ENCODE data around the gene B4GAT1.
A peak's percentile ranks its signal among the peaks of the same experiment; 100 is the strongest.
"Not testable (repeated sequence)": the region's sequence is repeated elsewhere in the genome, so short reads cannot be mapped to it uniquely, and the experiment has no call there.

The B4GAT1 gene

DNA sequence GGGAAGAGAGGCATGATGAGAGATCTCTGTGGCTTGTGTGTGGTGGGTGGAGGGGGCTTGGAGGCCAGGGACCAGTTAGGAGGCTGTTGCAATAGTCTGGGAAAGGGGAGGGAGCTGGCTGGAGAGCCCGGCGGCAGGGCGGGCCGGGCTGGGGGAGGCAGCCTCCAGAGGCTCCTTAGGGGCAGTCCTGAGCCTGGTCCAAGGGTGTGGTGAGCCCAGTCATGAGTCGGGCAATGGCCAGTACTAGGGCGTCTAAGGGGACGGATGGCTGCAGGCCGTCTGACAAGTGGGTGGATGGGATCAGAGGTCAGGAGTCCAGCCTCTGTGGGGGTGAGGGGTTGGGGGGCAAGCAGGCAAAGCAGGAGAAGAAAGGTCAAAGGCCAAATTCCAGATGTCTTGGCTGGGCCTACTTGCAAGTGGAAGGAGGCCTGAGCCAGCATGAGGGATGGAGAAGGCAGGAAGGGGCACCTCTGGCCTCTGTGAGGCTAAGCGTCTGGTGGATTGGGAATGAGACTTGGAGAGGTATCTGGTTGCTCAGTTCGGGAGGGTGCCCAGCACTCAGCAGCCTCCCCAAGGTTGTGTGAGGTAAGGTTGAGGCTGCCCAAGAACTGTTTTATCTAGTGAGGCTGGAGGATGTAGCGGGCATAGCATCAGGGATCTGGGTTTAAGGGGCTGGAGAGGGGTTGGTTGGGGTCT lies 24.5 kb downstream of the B4GAT1 start:
- no peak for DNase-seq (ENCODE audit: low read depth in 2 of 2)

DNA sequence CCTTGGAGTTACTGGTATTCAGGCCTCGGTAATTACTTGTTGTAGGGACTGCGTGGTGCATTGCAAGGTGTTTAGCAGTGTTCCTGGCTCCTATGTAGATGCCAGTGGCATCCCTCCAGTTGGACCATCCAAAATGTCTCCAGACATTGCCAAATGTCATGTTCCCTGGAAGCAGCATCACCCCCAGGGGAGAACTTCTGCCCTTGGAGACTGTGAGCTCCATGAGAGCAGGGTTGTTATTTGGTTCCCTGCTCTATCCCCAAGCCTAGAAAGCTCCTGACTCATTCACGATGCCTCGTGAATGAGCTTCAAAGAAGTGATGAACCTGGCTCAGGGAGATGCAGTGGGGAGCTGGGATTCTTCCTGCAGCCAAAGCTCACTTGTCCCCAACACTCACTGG lies 25.8 kb downstream of the B4GAT1 start:
- no peak for DNase-seq (ENCODE audit: low read depth in 2 of 2)

DNA sequence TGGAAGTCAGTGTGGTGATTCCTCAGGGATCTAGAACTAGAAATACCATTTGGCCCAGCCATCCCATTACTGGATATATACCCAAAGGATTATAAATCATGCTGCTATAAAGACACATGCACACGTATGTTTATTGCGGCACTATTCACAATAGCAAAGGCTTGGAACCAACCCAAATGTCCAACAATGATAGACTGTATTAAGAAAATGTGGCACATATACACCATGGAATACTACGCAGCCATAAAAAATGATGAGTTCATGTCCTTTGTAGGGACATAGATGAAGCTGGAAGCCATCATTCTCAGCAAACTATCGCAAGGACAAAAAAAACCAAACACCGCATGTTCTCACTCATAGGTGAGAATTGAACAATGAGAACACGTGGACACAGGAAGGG lies 26.7 kb downstream of the B4GAT1 start:
- not testable (repeated sequence) for DNase-seq (ENCODE audit: low read depth in 2 of 2)

DNA sequence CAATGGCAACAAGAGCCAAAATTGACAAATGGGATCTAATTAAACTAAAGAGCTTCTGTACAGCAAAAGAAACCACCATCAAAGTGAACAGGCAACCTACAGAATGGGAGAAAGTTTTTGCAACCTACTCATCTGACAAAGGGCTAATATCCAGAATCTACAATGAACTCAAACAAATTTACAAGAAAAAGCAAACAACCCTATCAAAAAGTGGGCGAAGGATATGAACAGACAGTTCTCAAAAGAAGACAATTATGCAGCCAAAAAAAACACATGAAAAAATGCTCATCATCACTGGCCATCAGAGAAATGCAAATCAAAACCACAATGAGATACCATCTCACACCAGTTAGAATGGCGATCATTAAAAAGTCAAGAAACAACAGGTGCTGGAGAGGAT lies 27.1 kb downstream of the B4GAT1 start:
- not testable (repeated sequence) for DNase-seq (ENCODE audit: low read depth in 2 of 2)

DNA sequence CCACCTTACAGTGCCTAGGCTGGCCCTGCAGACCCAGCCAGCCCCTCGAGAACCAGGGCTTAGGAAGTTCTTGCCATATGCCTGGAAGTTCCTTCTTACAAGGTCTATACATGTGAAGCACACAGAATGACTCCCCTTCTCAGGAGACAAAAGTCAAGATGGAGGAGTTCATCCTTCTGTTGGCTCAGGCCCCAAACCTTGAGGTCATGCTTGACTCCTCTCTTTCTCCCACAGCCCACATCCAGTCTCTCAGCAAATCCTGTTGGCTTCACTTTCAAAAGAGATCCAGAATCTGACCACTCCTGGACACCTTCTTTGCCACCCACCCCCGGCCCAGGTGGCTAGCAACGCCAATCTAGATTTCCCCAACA lies 28.8 kb downstream of the B4GAT1 start:
- DNase-seq (ENCODE audit: low read depth in 2 of 2), result no peak

DNA sequence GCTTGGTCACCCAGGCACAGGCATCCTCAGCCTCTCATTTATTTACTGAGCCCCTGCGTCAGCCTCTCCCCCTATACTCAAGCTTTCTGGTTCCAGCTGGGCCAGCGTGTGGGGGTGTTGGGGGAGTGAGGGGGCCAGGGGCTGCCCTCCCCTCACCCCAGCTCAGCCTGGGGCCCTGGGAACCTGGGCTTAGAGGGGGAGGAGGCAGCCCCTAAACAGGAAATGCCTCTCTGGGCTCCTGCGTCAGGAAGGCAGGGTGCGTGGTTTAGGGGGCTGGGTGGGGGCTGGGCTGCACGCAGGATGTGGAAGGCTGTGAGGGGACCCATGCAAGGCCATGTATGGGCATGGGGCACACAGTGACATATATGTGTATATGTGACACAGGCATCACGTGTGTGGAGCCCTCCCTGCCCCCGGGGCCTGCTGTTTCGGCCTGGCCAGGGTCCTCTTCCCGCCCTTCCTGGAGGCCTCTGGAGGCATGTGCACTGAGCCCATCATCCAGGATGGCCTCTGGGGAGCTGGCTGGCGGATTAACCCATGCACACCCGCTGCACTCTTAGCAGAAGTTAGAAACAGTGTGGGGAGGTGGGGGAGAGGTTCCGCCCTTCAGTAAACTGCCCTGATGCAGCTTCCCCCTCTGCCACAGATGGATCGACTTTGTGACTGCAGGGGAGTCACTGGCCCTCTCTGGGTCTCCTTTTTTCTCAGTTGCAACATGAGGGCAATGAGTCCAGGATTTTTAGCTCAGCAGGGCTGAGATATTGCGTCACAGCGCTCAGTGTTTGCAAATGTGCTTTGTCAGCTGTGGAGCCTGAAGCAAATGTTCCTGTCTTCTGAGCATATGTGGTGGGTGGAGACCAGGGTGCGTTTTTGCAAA lies 29.5 kb downstream of the B4GAT1 start:
- peak; percentile 76 to 79 for DNase-seq (ENCODE audit: low read depth in 2 of 2)

DNA sequence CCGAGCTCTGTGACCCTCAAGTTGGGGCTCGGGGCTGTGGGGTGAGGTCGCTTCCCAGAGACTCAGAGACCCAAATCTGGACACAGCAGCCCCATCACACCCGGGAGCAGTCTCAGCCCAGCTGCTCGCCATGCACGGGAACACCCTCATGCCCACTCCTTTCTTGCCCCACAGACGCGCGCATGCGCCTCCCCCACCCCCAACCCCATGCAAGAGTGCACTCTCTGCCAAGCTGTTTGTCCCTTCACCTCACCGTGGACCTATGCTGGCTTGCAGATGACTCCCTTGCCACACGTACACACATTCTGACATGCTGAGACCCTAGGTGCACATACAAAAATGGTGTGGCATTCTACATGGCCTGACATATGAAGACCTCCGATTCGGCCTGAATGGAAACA lies 30.1 kb downstream of the B4GAT1 start:
- peak; percentile 35 to 48 for DNase-seq (ENCODE audit: low read depth in 2 of 2)

DNA sequence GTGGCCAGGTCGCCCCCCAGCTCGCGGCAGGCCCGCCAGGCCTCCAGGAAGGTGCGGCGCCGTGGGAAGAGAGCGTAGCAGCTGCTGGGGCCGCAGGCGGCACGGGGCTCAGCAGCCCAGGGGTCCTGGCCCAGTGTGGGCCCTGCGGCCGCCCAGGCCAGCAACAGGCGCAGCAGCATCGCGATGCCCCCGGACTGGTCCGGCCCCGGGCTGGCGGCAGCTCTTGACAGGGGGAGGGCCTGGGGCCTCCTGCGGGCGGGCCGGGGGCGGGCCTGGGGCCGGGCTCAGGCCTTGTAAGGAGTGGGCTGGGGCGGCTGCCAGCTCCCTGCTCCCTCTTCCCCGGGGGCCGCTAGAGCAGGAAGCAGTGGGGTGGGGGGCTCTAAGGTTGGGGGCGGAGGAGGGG lies 30.6 kb downstream of the B4GAT1 start, which contains the start of gene CD248:
TSS of gene CD248 (minus strand) at position 196 of the 403 bp plus-strand sequence. CDS start at position 179, 17 bp downstream.
- peak; percentile 80 for DNase-seq (ENCODE audit: low read depth in 2 of 2)

DNA sequence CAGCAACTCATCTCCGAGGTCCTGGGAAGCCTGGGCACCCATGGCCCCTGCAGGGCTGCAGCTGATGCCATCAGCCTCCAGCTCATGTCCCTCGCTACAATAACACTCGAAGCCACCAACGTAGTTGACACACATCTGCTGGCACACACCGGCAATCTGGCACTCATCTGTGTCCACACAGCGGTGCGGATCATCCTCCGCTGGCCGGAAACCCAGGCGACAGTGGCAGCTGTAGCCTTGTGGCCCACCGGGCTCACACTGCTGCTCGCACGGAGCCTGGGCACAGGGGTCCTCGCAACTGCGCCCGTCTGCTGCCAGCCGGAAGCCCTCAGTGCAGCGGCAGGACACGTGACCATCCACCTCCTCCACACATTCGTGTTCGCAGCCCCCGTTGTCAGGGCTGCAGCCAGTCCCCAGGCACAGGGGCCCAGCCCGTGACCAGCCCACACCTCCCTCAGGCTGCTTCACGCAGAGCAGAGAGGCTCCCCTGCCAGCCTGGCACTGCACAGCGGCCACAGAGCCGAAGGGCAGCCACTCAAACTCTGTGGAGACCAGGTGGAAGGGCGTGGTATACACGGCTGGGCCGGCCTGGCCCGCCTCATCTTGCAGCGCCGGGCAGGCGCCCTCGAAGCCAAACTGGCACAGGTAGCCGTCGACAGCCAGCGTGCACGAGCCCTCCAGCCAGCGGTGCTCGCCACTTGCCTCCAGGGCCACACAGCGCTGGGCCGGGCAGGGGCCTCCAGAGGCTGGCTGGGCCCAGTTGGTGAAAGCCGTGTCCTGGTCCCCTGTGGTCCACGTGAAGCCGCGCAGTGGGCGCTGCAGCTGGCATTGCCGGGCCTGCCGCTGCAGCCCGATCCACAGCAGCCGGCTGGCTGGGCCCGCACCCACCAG lies 31.3 kb downstream of the B4GAT1 start:
- DNase-seq (ENCODE audit: low read depth in 2 of 2), result no peak

DNA sequence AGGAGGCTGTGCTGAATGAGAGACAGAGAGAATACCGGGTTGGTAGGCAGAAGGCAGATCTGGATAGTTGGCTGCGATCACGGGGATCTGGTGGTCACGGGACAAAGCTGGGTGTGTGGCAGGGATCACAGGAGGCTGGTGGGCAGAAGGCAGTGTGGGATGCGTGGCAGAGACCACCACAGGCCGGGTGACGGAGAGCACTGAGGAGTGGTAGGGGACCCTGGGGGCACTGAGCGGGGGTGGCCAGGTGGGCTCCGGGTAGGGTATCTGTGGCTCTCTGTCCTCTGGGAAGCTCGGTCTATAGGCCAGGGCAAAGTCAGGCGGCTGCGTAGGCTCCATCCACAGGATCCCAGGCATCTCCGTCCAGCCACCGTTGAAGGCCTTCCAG lies 31.9 kb downstream of the B4GAT1 start:
- DNase-seq (ENCODE audit: low read depth in 2 of 2), result no peak

DNA sequence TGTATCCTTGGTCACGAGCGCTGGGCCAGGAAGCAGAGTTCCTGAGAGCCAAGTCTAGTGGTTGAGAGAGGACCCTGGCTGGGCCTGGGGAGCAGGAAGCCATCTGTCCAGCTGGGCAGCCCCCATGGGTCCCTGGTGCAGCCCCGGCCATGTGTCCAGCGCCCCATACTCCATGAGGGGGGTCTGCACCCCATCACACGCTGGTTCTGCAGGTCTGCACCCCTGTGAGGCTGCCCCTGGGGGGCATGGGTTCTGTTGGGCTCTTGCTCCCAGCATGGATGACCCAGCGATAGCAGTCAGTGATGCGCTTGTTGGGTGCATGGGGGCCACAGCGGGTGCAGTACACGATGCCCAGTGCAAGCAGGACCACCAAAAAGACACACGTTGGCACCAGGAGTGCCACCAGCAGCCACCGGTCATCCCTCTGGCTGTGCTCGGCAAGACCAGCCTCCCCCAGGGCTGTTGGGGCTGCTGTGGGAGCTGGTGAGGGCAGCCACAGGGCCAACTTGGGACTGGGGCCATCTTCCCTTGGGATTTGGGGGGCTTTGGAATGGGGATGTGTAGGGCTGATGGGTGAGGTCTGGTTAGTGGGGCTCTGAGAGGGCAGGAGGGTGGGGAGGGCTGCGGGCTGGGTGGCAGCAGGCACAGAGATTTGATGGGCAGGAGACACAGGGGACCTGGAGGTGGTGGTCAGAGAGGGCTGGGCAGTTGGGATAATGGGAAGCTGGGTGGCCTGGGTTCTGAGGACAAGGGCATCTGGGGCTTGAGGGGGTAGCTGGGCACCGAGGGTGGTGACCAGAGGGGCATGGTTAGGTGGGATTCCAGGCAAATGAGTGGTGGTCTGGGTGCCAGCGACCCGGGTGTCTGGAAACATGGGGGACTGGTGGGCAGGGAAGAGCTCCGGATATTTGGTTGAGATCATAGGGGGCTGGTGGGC lies 32.6 kb downstream of the B4GAT1 start:
- no peak for DNase-seq (ENCODE audit: low read depth in 2 of 2)

DNA sequence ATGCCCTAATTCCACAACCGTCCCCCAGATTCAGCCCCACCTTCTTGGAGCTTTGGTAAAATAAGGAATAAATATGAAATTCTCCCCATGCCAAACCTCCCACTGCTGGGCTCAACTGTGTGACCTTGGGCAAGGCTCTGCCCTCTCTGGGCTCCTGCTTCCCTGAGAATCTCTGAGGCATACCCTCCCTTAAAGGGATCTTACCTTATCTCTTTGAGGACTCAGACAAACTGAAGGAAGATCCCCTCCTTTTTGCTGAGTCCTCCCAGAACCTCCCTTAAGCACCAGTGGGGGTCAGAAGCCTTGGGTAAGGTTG lies 33.3 kb downstream of the B4GAT1 start:
- no peak for DNase-seq (ENCODE audit: low read depth in 2 of 2)

DNA sequence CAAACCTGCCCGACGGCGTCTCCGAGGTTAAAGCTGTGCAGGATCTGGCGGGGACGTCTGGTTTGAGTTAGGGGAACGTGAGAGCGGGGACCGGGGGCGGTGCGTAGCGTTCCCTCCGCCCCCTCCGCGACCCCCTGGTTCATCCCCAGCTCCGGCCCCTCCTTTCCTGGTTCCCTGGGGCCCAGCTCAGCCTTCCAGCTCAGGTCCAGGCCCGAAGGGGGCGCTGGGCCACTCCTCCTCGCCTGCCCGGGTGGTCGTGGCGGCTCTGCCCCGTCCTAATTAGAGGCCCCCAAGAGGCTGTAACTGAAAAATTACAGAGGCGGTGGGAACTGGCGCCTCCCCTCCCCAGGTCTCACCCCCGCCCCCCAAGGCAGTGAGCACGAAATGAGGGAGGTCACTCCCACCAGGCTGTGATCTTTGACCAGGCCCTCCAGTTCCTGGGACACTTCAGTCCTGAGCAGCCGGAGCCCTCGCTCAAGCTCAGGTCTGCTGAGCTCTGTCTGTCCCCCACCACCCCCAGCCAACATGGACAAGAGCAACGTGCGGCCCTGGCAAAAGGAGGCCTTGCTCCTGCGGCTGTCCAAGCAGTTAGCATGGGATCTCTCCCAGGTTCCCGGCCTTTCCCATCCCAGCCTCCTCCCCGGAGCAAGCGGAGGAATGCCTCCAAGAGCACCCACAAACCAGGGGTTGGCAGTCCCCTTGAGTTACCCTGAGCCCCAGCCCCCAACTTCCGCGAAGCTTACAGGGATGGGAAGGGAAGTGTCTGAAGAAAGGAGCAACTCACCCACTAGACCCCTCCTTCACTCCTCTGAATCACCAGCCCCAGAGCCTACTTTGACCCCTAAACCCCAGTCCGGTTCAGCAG lies 33.9 kb downstream of the B4GAT1 start:
- DNase-seq (ENCODE audit: low read depth in 2 of 2), result no peak

DNA sequence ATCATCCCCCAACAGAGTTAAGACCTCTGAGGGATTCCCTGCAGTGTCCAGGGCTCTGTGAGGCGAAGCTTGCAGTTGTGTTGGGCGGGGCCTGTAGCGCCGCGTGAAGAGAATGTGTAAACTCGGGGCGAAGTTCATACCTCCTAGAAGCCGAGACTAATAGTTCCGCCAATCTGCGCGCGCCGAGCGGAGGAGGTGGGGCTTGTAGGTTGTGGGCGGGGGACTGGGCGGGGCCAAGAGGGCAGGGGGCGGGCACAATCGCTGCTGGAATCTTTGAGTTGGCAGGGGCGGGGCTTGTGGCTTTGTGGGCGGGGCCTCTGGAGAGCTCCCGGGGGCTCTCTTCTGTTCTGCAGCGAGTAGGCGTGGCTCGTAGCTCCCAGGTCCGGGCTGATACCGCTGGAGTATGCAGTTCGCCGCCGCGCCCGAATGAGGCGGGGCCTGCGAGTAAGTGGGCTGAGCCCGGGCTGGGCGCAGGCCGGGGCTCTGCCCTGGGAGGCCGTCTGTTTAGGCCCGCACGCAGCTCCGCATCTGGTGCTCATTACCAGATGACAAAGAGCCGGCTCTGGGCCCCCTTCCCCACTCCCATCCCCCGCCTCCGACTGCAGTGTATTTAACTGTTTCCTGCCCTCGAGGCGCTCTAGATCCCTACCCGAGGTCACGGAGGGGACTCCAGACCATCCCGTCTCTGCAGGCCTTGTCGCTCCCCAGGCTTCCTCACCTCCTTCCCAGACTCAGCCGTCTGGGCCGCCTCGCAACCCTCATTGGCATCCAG lies 34.7 kb downstream of the B4GAT1 start:
- DNase-seq (ENCODE audit: low read depth in 2 of 2), result peak; percentile 99

DNA sequence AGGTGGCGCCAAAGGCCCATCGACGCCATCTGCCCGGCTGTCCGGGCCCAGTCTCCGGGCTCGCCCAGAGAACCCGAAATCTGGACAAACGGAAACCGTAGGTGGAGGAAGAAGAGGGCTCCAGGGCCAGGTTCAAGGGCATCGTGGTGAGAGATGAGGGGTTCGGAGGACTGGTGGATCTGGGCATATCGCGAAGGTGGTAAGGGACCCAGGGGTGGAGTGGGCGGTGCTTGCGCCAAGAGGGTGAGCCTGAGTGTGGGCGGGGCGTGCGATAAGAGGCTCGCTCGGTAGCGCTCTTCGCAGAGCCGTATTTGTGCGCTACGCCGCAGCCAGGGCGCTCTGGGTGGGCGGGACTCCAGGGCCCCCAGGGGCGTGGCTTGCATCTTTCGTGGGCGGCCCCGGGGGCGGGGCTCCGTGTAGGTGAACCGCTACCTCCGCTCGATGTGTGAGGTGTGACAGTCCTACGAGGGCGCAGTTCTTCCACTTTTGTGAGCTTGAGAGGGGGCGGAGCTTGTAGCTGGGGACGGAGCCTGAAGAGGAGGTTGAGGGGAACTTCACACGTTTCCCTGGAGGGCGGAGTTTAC lies 35.4 kb downstream of the B4GAT1 start:
- peak; percentile 68 to 76 for DNase-seq (ENCODE audit: low read depth in 2 of 2)

DNA sequence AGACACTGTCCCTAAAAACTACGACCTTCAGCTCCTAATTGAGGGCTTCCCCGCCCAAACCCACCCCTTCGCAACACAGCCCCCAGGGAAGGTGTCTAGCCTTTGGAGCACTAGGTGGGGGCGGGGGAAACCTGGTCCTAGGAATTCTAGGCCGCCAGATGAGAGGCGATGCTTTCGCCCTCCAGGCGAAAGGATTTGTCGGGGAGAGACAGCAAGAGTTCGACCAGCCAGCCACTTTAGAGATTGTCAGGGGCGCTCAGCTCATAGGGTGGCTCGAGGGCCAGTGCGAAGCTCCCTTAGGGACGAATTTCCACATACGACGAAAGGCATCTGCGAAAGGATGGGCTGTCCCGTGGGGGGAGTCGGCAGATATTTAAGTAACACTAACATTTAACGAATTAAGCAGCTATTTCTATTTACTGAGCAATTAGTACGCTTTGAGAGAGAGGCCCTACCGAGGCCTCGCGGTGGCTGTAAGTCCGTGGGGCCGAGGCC lies 35.9 kb downstream of the B4GAT1 start:
- no peak for DNase-seq (ENCODE audit: low read depth in 2 of 2)

DNA sequence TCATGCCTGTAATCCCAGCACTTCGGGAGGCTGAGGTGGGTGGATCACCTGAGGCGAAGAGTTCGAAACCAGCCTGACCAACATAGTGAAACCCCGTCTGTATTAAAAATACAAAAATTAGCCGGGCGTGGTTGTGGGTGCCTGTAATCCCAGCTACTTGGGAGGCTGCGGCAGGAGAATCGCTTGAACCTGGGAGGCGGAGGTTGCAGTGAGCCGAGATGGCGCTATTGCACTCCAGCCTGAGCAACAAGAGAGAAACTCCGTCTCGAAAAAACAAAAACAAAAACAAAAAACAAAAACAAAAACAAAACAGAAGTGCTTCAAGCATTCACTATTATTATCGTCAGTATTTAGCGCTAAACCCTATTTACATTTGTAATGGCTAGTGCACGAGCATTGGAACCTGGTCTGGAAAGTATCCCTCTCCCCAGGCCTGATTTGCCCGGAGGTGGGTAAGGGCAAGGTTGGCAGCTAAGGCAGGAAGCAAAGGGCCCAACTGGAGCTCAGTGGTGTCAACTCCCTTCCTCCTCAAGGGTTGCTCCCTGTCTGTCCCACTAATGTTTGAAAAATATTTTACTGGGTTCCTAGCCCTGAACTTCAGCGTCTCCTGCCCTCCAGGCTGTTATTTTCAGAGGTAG lies 36.5 kb downstream of the B4GAT1 start:
- DNase-seq (ENCODE audit: low read depth in 2 of 2), result not testable (repeated sequence)

DNA sequence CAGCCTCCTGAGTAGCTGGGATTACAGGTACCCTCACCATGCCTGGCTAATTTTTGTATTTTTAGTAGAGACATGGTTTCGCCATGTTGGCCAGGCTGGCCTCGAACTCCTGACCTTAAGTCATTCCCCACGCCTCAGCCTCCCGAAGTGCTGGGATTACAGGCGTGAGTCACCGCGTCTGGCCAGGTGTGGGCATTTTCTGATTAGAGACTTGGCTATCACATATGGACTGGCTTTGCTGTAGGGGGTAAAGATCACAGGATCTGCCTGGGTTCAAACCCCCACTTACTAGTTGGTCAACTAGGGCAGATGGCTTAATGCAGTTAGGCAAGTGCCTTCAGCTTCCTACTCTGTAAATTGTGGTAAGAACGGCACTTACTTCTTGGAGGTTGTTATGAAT lies 37.1 kb downstream of the B4GAT1 start:
- no peak for DNase-seq (ENCODE audit: low read depth in 2 of 2)
